ENCODE measurements around the gene UNC13D. TPM values are rescaled to one million over a fixed set of nuclear protein-coding genes. Genes with fewer than 3 reads are reported as not detected.

Gene UNC13D
- total and polyA plus RNA-seq, 2 of the 4 experiments (the other 2 are of a cell fraction), result under 0.01 to 0.31 TPM

GRCh38 chr17:75784473-75785015, 59.7 kb downstream of the UNC13D start, which contains the start of gene UNK (continued):
- TF ChIP-seq CTCF (conservative IDR thresholded peaks at IDR 0.05; ENCODE audit: low read depth, low read length) (no peak), MXI1 (IDR thresholded peaks at IDR 0.05; ENCODE audit: borderline replicate concordance, low read depth, low read length) (no peak)

Data from IMR-90 (cell line).